GM21360 (cell line): ENCODE measurements around the gene TNIK.
"Not testable (repeated sequence)": the region's sequence is repeated elsewhere in the genome, so short reads cannot be mapped to it uniquely, and the experiment has no call there.

ENCODE experiments used
- ATAC-seq: cut with Tn5 transposase; IDR thresholded peaks from one replicate; pipeline ENCODE4 v1.9.1; 2021; ENCODE audit warnings: mild to moderate bottlenecking, moderate library complexity; ENCODE audit not compliant: unreplicated experiment

TNIK gene

GRCh38 chr3:171119402-171119801 lies 340.8 kb downstream of the TNIK start:
- not testable (repeated sequence) for ATAC-seq

- ATAC-seq = not testable (repeated sequence)
Observed at GRCh38 chr3:171118993-171119392, 341.2 kb downstream of the TNIK start.

GRCh38 chr3:171116824-171117395 lies 343.3 kb downstream of the TNIK start:
- ATAC-seq = no peak

- no peak for ATAC-seq
Observed at GRCh38 chr3:171116365-171116764, 343.8 kb downstream of the TNIK start.

- ATAC-seq = no peak
Observed at GRCh38 chr3:171115667-171116066, 344.5 kb downstream of the TNIK start.

GRCh38 chr3:171113716-171114115 lies 346.5 kb downstream of the TNIK start:
- ATAC-seq = no peak

- ATAC-seq = no peak
Observed at GRCh38 chr3:171110715-171111114, 349.5 kb downstream of the TNIK start.

- no peak for ATAC-seq
Observed at GRCh38 chr3:171108066-171108465, 352.1 kb downstream of the TNIK start.

- ATAC-seq = no peak
Observed at GRCh38 chr3:171103185-171103584, 357.0 kb downstream of the TNIK start.

GRCh38 chr3:171101982-171102641 lies 358.1 kb downstream of the TNIK start:
- no peak for ATAC-seq

GRCh38 chr3:171099911-171100310 lies 360.3 kb downstream of the TNIK start:
- ATAC-seq = no peak

- peak; percentile 84 for ATAC-seq
Observed at GRCh38 chr3:171095063-171095462, 365.1 kb downstream of the TNIK start.

GRCh38 chr3:171094411-171094810 lies 365.8 kb downstream of the TNIK start:
- ATAC-seq = no peak

- ATAC-seq = no peak
Observed at GRCh38 chr3:171093462-171093861, 366.7 kb downstream of the TNIK start.

- ATAC-seq = no peak
Observed at GRCh38 chr3:171092467-171092911, 367.7 kb downstream of the TNIK start.

- ATAC-seq = no peak
Observed at GRCh38 chr3:171090321-171090720, 369.9 kb downstream of the TNIK start.

- ATAC-seq = no peak
Observed at GRCh38 chr3:171088964-171089754, 371.0 kb downstream of the TNIK start.

- ATAC-seq = no peak
Observed at GRCh38 chr3:171088496-171088895, 371.7 kb downstream of the TNIK start.

GRCh38 chr3:171086914-171087313 lies 373.3 kb downstream of the TNIK start:
- no peak for ATAC-seq

- no peak for ATAC-seq
Observed at GRCh38 chr3:171077261-171077660, 382.9 kb downstream of the TNIK start.

- ATAC-seq = no peak
Observed at GRCh38 chr3:171072432-171072831, 387.8 kb downstream of the TNIK start.

- no peak for ATAC-seq
Observed at GRCh38 chr3:171068658-171069057, 391.5 kb downstream of the TNIK start.
